Neural cell (in vitro differentiated cells): ENCODE measurements around the gene FPGS.
"Not testable (repeated sequence)": the region's sequence is repeated elsewhere in the genome, so short reads cannot be mapped to it uniquely, and the experiment has no call there.

Source experiments
- CTCF ChIP-seq: fragments of 450-650 bp; IDR thresholded peaks from 2 replicates; pipeline ENCODE4 v1.5.1; 2014; ENCODE audit warnings: antibody characterized with exemption, mild to moderate bottlenecking, moderate library complexity; ENCODE audit not compliant: poor library complexity, severe bottlenecking
- EP300 ChIP-seq: fragments of 450-650 bp; conservative IDR thresholded peaks from 2 replicates; pipeline ENCODE4 v1.6.1; 2014; ENCODE audit warnings: antibody characterized with exemption, mild to moderate bottlenecking, moderate library complexity; ENCODE audit not compliant: poor library complexity, severe bottlenecking
- EZH2 ChIP-seq: fragments of 200-600, 300-800 bp; shearing (Covaris generic), sonication (generic); IDR thresholded peaks from 2 replicates; pipeline ENCODE4 v1.6.1; 2014; ENCODE audit warnings: antibody characterized with exemption, low read length, borderline replicate concordance, mild to moderate bottlenecking; ENCODE audit not compliant: insufficient read depth, poor library complexity, severe bottlenecking
- MXI1 ChIP-seq: fragments of 450-650 bp; conservative IDR thresholded peaks from 2 replicates; pipeline ENCODE4 v1.6.1; 2014; ENCODE audit warnings: antibody characterized with exemption, mild to moderate bottlenecking; ENCODE audit not compliant: poor library complexity, severe bottlenecking
- POLR2AphosphoS5 ChIP-seq: IDR thresholded peaks from 2 replicates; pipeline ENCODE4 v1.6.1; 2012
- RAD21 ChIP-seq: fragments of 450-650 bp; conservative IDR thresholded peaks from 2 replicates; pipeline ENCODE4 v1.6.1; 2014; ENCODE audit warnings: antibody characterized with exemption, mild to moderate bottlenecking, moderate library complexity
- SMC3 ChIP-seq: fragments of 450-650 bp; conservative IDR thresholded peaks from 2 replicates; pipeline ENCODE4 v1.6.1; 2014; ENCODE audit warnings: antibody characterized with exemption, mild to moderate bottlenecking, moderate library complexity; ENCODE audit not compliant: poor library complexity
- TAF1 ChIP-seq: IDR thresholded peaks from 2 replicates; pipeline ENCODE4 v1.6.1; 2012; ENCODE audit warnings: low read depth
- TF ChIP-seq, protein P1 (sequence below): IDR thresholded peaks from 2 replicates; pipeline ENCODE4 v1.6.1; 2012; ENCODE audit warnings: borderline replicate concordance

GRCh38 chr9:127836561-127836960, 33.9 kb downstream of the FPGS start:
- not testable (repeated sequence) for TF ChIP-seq CTCF, EZH2, RAD21, TAF1, EP300, POLR2AphosphoS5, MXI1, SMC3
- TF ChIP-seq, protein P1, sequence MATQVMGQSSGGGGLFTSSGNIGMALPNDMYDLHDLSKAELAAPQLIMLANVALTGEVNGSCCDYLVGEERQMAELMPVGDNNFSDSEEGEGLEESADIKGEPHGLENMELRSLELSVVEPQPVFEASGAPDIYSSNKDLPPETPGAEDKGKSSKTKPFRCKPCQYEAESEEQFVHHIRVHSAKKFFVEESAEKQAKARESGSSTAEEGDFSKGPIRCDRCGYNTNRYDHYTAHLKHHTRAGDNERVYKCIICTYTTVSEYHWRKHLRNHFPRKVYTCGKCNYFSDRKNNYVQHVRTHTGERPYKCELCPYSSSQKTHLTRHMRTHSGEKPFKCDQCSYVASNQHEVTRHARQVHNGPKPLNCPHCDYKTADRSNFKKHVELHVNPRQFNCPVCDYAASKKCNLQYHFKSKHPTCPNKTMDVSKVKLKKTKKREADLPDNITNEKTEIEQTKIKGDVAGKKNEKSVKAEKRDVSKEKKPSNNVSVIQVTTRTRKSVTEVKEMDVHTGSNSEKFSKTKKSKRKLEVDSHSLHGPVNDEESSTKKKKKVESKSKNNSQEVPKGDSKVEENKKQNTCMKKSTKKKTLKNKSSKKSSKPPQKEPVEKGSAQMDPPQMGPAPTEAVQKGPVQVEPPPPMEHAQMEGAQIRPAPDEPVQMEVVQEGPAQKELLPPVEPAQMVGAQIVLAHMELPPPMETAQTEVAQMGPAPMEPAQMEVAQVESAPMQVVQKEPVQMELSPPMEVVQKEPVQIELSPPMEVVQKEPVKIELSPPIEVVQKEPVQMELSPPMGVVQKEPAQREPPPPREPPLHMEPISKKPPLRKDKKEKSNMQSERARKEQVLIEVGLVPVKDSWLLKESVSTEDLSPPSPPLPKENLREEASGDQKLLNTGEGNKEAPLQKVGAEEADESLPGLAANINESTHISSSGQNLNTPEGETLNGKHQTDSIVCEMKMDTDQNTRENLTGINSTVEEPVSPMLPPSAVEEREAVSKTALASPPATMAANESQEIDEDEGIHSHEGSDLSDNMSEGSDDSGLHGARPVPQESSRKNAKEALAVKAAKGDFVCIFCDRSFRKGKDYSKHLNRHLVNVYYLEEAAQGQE = not testable (repeated sequence)
